PC-9 (cell line): ENCODE measurements around the gene CHN1. TPM values are rescaled to one million over a fixed set of nuclear protein-coding genes. Genes with fewer than 3 reads are reported as not detected.

Experiments used
- BruUV-seq: library from RNA; stranded (reverse); fragments of 400-500 nt; replicated peaks from 2 replicates; lab custom pipeline; 2021; lab: Mats Ljungman, UMichigan
- CTCF ChIA-PET: fragments of 300-600 bp; sonication (Branson Sonifier 250); formaldehyde crosslinking; loops from one replicate; lab custom pipeline; 2022; ENCODE audit warnings: antibody characterized with exemption; lab: Charles Lee
- POLR2A ChIA-PET: fragments of 300-600 bp; sonication (Branson Sonifier 250); formaldehyde crosslinking; loops from one replicate; lab custom pipeline; 2022; ENCODE audit warnings: antibody characterized with exemption; ENCODE audit not compliant: unreplicated experiment; lab: Charles Lee
- DNase-seq, 2 experiments: peaks; one replicate each; pipeline versions ENCODE4 v3.0.0 to v3.0.0-alpha.2; 2015 to 2022; ENCODE audit warnings: mixed read lengths in 1 of 2
- H2AFZ ChIP-seq: fragments of 200-600 bp; sonication (generic); 2 replicates; pipeline ENCODE4 v1.8.1; 2017; ENCODE audit warnings: antibody characterized with exemption
- H3F3A ChIP-seq: fragments of 200-600 bp; sonication (generic); 2 replicates; pipeline ENCODE4 v1.8.1; 2017; ENCODE audit warnings: antibody characterized with exemption, mild to moderate bottlenecking, low read depth; ENCODE audit not compliant: insufficient read depth
- H3K27ac ChIP-seq: fragments of 200-600 bp; sonication (generic); 2 replicates; pipeline ENCODE4 v1.6.1; 2016; ENCODE audit warnings: mixed run types
- H3K27me3 ChIP-seq: fragments of 200-600 bp; sonication (generic); 2 replicates; pipeline ENCODE4 v1.6.1; 2016; ENCODE audit warnings: low read depth, mixed run types; ENCODE audit not compliant: insufficient read depth
- H3K36me3 ChIP-seq: fragments of 200-600 bp; sonication (generic); 2 replicates; pipeline ENCODE4 v1.6.1; 2016; ENCODE audit warnings: low read depth, mixed run types
- H3K4me1 ChIP-seq: fragments of 200-600 bp; sonication (generic); replicated peaks from 2 replicates; pipeline ENCODE4 v1.6.1; 2016; ENCODE audit warnings: mixed run types; ENCODE audit not compliant: insufficient read depth
- H3K4me2 ChIP-seq: fragments of 200-600 bp; sonication (generic); 2 replicates; pipeline ENCODE4 v1.6.1; 2017; ENCODE audit warnings: mixed run types
- H3K4me3 ChIP-seq: fragments of 200-600 bp; sonication (generic); 2 replicates; pipeline ENCODE4 v1.6.1; 2016; ENCODE audit warnings: mixed run types
- H3K79me2 ChIP-seq: fragments of 200-600 bp; sonication (generic); 2 replicates; pipeline ENCODE4 v1.6.1; 2017; ENCODE audit warnings: low read depth, mixed run types
- H3K9me2 ChIP-seq: fragments of 200-600 bp; sonication (generic); 2 replicates; pipeline ENCODE4 v1.8.1; 2017; ENCODE audit warnings: mild to moderate bottlenecking; ENCODE audit not compliant: insufficient read depth
- H3K9me3 ChIP-seq: fragments of 200-600 bp; sonication (generic); 2 replicates; pipeline ENCODE4 v1.8.1; 2016; ENCODE audit warnings: low read depth; ENCODE audit not compliant: insufficient read depth
- H4K20me1 ChIP-seq: fragments of 200-600 bp; sonication (generic); 2 replicates; pipeline ENCODE4 v1.8.1; 2017; ENCODE audit not compliant: insufficient read depth
- CTCF ChIP-seq: fragments of 200-600 bp; sonication (generic); conservative IDR thresholded peaks from 2 replicates; pipeline ENCODE4 v1.6.1; 2017; ENCODE audit warnings: mixed run types, antibody characterized with exemption, mild to moderate bottlenecking, moderate library complexity
- EZH2 ChIP-seq: fragments of 200-600 bp; sonication (generic); IDR thresholded peaks from 2 replicates; pipeline ENCODE4 v1.8.0; 2017; ENCODE audit warnings: antibody characterized with exemption, low read depth
- intact Hi-C: fragments of 100-400 bp; cut with micrococcal nuclease; formaldehyde crosslinking; loops from one replicate; pipeline ENCODE4 v1.10.0; 2022; ENCODE audit not compliant: unreplicated experiment
- total RNA-seq: library from RNA; stranded (reverse); gene quantifications from 2 replicates; pipeline ENCODE4 v1.2.3, GENCODE V29; 2021

Gene CHN1
- total RNA-seq, 1 experiment from 2014 or later = 14.0 TPM

- Histone ChIP-seq H3K4me2 (no peak overlapping the region), H3K79me2 (no peaks in the 10 kb centered on the region), H4K20me1 (no peaks in the 10 kb centered on the region), H3K4me3 (no peak overlapping the region), H3K36me3 (no peaks in the 10 kb centered on the region), H3K27me3 (no peaks in the 10 kb centered on the region), H3K9me2 (no peaks in the 10 kb centered on the region), H3K4me1 (peaks cover 8% of the 10 kb centered on the region), H3F3A (no peaks in the 10 kb centered on the region), H3K9me3 (no peaks in the 10 kb centered on the region), H3K27ac (no peak overlapping the region), H2AFZ (no peak overlapping the region)
- POLR2A ChIA-PET = no interaction called here
- BruUV-seq = no TSS peak
- TF ChIP-seq CTCF (no peak), EZH2 (no peak)
- no peak for DNase-seq
- intact Hi-C loops = no loop called here
- CTCF ChIA-PET = interaction anchor here (0.6 kb wide), 1 partner anchor 342 kb away, joined by 3 read pairs; no protein-coding TSS in a partner anchor
Observed at GRCh38 chr2:174842496-174842895, 162.7 kb downstream of the CHN1 start.

- Histone ChIP-seq H3K4me3 (no peak overlapping the region), H3K79me2 (no peaks in the 10 kb centered on the region), H3K9me2 (no peaks in the 10 kb centered on the region), H3K9me3 (no peaks in the 10 kb centered on the region), H3F3A (no peaks in the 10 kb centered on the region; the same call in 1 of the 2 replicates), H2AFZ (no peak overlapping the region), H3K27ac (no peak overlapping the region), H3K36me3 (no peaks in the 10 kb centered on the region), H3K4me2 (no peak overlapping the region), H4K20me1 (no peaks in the 10 kb centered on the region), H3K27me3 (no peaks in the 10 kb centered on the region), H3K4me1 (peaks cover 5% of the 10 kb centered on the region)
- BruUV-seq = no TSS peak
- no peak for TF ChIP-seq EZH2
- no peak for TF ChIP-seq CTCF
- DNase-seq = no peak
- ChIA-PET CTCF (no interaction called here), POLR2A (no interaction called here)
- intact Hi-C loops = no loop called here
Observed at GRCh38 chr2:174841936-174842335, 163.2 kb downstream of the CHN1 start.

- no peak overlapping the region for H3K27ac ChIP-seq
- H3F3A ChIP-seq = peaks cover 3% of the 10 kb centered on the region; the same call in 1 of the 2 replicates
- H3K9me3 ChIP-seq = no peaks in the 10 kb centered on the region
- POLR2A ChIA-PET = no interaction called here
- no peaks in the 10 kb centered on the region for H3K36me3 ChIP-seq
- no peaks in the 10 kb centered on the region for H4K20me1 ChIP-seq
- H3K4me2 ChIP-seq = no peak overlapping the region
- no peak for TF ChIP-seq EZH2
- no peak for TF ChIP-seq CTCF
- intact Hi-C loops = no loop called here
- H3K79me2 ChIP-seq = no peaks in the 10 kb centered on the region
- H3K4me3 ChIP-seq = no peak overlapping the region
- H3K4me1 ChIP-seq = peaks cover 8% of the 10 kb centered on the region
- no peaks in the 10 kb centered on the region for H3K27me3 ChIP-seq
- CTCF ChIA-PET = no interaction called here
- no peak overlapping the region for H2AFZ ChIP-seq
- no peaks in the 10 kb centered on the region for H3K9me2 ChIP-seq
- no peak for DNase-seq
- BruUV-seq = no TSS peak
Observed at GRCh38 chr2:174841350-174841749, 163.8 kb downstream of the CHN1 start.
